GM12872 (cell line): ENCODE data around the gene MAPKAPK3.

ENCODE experiments used
- TF ChIP-seq, protein P1 (sequence below): IDR thresholded peaks from 3 replicates; pipeline ENCODE4 v1.5.1; 2011; ENCODE audit warnings: low read depth, mild to moderate bottlenecking, low read length, moderate library complexity; ENCODE audit not compliant: insufficient read depth

Gene MAPKAPK3

DNA sequence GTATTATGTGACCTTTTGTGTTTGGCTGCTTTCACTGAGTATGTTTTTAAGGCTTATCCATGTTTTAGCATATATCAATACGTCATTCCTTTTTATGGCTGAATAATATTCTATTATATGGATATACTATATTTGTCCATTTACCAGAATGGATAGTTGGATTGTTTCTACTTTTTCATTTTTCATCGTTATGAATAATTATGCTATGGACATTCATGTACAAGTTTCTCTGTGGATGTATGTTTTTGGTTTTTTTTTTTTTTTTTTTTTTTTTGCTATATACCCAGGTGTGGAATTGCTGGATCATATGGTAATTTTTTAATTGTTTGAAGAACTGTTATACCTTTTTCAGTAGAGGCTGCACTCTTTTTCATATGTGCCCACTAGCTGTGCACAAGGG lies 81.3 kb downstream of the MAPKAPK3 start:
- TF ChIP-seq, protein P1, sequence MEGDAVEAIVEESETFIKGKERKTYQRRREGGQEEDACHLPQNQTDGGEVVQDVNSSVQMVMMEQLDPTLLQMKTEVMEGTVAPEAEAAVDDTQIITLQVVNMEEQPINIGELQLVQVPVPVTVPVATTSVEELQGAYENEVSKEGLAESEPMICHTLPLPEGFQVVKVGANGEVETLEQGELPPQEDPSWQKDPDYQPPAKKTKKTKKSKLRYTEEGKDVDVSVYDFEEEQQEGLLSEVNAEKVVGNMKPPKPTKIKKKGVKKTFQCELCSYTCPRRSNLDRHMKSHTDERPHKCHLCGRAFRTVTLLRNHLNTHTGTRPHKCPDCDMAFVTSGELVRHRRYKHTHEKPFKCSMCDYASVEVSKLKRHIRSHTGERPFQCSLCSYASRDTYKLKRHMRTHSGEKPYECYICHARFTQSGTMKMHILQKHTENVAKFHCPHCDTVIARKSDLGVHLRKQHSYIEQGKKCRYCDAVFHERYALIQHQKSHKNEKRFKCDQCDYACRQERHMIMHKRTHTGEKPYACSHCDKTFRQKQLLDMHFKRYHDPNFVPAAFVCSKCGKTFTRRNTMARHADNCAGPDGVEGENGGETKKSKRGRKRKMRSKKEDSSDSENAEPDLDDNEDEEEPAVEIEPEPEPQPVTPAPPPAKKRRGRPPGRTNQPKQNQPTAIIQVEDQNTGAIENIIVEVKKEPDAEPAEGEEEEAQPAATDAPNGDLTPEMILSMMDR: no peak
